ENCODE results near the gene TLE7.

Gene TLE7

DNA sequence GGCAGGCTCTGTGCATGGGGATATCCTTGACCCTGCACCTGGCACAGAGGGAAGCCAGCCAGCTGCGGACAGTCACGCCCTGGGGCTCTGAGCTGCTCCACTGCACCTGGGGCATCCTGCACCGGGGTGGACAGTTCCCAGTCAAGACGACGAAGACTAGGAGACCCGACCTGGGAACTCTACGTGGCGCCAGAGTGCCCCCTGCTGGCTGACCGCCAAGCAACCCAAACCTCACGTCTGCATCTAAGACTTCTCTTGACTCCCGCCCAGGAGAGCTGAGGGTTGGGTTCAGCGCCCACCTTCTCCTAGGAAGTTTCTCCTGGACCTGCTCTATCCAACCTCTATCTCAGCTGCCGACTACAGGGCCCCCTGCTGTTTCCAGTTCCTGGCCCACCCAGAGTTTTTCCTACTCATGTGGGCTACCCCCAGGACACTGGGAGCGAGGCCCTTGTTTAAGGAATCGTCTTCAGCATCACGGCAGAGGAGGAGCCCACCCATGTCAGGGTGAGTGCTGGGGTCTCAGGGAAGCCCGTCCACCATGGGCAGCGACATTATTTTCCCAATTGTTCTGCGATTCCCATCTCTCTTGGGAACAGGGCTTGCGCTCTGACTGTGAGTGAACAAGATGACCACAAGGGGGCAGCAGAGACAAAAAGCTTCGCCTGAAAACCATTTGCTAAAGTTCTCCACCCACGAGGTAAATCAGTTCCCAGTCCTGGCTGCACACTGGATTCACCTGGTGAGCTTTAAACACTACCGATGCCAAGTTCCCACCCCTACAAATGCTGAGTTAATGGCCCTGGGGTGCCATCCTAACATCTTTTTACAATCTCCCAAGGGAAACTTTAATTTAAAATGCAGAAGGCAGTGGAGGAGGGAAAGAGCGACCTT lies 29.3 kb downstream of the TLE7 start:
- DNase-seq (ENCODE audit: low read depth) = no peak

- DNase-seq (ENCODE audit: low read depth) = no peak
These were observed 31.7 kb downstream of the TLE7 start for GRCh38 chr16:71410146-71410545.

DNA sequence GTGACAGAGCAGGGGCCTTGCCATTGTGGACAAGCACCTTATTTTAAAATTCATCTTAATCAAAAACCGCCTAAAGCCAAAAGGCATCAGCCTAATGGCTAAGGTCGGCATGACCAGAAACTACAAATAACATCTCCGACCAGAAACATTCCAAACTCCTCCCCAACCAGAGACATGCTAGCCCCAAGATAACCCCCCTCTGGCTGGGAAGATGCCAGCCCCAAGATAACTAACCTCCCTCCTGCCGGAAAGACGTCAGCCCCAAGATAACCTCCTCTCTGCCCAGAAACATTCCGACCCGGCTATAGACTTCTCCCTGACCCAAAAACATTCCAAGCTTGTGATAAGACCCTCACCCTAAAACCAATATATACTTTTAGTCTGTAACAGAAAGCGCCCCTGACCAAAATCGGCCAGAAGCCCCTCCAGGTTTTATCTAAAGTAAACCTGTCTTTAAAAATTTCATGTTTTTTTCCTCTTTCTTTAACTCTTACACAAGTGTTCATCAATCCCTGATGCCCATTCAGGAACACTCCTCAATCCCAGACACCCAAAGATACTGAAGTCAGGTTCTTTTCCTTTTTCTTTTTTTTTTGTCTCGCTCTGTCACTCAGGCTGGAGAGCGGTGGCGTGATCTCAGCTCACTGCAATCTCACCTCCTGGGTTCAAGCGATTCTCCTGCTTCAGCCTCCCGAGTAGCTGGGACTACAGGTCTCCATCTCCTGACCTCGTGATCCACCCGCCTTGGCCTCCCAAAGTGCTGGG lies 32.7 kb downstream of the TLE7 start:
- no peak for DNase-seq (ENCODE audit: low read depth)

DNA sequence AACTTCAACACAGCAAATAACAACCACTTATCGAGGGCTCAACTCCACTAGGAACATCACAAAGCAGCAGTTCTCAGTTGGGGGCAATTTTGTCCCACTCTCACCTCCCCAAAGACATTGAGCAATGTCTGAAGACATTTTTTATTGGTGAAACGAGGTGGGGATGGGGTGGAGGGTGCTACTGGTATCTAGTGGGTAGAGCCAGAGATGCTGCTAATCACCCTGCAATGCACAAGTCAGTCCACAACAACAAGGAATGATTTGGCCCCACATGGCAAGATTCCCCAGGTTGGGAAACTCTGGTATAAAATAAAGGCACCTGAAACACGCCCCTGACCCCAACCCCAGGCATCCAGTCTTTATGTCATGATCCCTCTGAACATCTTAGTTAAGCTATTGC lies 33.3 kb downstream of the TLE7 start:
- DNase-seq (ENCODE audit: low read depth) = no peak

DNA sequence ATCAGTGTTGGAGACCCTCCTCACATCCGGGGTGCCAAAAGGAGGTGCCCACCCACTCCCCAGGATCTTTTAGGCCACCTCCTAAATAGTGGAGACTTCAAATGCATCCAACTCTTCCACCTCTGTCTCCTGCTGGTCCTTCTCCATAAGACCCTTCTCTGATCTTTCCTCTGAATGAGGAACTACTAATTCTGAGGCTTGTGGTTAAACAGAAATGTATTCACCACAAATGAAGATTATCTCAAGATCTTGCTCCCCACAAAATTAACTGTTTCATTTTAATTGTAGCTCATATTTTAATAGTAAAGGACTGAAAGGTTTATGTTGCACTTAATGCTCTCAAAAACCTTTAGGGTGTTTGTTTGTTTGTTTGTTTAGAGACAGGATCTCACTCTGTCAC lies 34.1 kb downstream of the TLE7 start:
- DNase-seq (ENCODE audit: low read depth) = no peak

DNA sequence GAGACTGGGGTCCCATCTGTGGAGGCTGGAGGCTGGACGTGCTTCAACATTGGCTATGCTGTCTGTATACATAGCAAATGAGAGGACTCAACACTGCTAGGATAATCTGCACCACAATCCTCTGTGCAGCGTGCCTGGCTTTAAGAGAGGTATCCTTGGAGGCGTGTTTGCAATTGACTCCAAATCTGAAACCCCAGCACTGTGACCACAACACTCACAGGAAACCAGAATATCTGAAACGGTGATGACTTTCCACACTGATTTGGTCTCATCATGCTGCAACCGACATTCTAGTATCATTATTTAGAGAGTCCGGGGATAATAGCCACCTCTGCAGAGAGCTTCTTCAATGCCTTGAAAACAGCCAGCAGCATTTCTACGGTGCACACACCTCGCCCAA lies 35.1 kb downstream of the TLE7 start:
- DNase-seq (ENCODE audit: low read depth) = no peak

DNA sequence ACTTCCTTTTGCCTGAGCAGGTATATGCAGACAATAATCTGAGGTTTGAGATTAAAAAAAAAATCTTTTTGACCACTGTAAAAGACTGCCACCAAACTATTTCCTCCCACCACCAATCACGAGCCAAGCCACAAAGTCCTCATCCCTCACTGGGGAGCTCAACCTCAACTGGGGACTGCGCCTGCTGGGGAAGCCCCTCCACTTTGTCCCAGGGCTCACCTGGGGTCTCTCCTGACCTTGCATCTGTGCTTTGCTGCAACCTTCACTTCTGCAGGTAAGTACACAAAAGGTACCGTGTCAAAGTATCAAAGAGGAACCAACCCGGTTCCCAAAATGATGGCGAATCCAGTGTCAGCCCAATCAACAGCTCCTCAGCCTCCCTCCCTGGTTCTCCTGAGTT lies 35.5 kb downstream of the TLE7 start:
- DNase-seq (ENCODE audit: low read depth) = no peak

- no peak for DNase-seq (ENCODE audit: low read depth)
These were observed 37.5 kb downstream of the TLE7 start for GRCh38 chr16:71404364-71404763.

DNA sequence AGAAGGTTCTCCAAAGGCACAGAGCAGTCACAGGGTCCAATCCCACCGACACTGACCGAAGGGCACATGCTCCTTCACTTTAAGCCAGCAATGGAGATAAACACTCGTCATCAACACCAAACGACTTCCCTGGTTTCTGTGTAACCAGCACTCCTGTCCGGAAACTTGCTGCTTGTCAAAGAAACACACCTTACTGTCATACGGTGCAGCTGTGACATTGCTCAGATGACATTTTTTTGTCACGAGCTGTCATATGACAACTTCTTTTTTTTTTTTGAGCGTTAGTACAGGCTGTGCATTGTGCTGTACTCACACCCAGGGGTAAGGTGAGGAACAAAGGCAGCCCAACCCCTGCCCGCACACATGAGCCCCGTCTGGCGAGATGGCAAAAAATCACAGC lies 39.2 kb downstream of the TLE7 start:
- DNase-seq (ENCODE audit: low read depth) = no peak

- no peak for DNase-seq (ENCODE audit: low read depth)
These were observed 39.8 kb downstream of the TLE7 start for GRCh38 chr16:71402007-71402406.

DNA sequence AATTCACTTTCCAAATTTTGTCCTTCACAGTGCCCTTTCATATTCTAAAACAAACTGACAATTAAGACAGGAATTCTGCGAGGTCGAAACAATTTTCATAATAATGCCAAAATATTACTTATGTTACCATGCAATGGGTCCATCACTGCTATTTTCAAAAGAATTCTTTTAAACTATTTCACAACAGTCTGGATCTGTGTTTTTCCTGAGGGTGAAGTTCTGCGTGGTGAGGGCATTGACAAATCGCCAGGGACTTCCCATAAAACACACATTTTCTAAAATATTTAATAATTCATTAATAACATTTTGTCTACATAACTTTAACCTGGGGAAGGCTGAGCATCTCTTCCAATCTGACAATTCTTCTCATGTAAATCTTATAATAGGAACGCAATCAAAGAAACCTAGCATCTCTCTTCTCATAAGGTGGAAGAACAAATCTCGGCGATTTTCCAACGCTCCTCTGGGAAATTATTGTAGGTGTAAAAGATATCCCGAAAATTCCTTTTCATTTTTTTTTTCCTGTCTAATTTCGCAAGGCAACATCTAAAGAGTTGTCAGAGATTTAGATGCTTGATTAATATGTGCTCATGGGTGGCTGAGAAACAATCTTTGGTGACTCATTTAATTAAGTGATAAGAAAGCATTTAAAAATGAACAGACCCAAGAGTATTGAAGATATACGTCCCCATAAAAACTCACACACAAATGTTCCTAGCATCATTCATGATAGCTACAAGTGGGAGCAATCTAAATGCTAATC lies 41.9 kb downstream of the TLE7 start:
- DNase-seq (ENCODE audit: low read depth) = no peak

GRCh38 chr16:71396594-71396993 lies 45.3 kb downstream of the TLE7 start:
- no peak for DNase-seq (ENCODE audit: low read depth)

DNA sequence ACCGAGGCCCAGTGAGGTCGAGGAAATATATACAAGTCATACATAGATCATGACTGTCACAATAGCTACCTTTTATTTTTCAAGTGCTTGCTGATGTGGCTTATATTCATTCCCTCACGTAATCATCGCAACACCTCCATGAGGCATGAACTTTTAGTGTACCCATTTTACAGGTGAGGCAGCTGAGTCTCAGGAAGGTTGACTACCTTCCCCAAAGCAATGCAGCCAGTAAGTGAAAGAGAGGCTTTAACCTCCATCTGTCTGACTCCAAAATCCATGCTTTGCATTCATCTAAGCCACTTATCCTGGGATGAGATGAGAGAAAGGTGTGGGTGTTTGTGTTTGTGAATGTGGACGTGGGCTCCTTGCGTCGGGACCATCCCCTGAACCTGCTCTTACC lies 52.5 kb downstream of the TLE7 start:
- no peak for DNase-seq (ENCODE audit: low read depth)

GRCh38 chr16:71387045-71387871 lies 54.6 kb downstream of the TLE7 start:
- no peak for DNase-seq (ENCODE audit: low read depth)

DNA sequence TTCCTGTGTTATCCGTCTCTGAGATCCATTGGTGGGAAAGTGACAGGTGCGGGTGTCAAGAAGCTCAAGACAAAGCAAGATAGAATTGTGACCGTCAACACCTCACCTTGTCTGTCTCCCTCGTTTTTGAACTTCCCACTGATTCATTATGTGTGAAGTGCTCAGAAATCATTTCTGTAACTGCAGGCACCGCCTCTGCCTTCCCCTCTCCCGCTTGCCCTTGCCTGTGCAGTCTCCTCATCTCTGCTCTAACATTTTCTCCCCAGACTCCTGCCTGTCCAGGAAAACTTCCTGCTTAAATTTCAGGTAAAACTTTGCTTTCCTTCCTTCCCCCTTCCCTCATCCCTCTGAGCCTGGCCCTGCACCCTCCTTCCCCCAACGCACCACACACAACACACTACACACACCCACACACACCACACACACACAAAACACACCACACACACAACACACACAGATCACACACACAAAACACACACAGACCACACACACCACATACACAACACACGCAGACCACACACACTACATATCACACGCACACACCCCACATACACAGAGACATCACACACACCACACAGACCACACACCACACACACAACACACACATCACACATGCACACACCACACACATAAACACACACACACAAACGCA lies 57.7 kb downstream of the TLE7 start:
- DNase-seq (ENCODE audit: low read depth) = no peak

DNA sequence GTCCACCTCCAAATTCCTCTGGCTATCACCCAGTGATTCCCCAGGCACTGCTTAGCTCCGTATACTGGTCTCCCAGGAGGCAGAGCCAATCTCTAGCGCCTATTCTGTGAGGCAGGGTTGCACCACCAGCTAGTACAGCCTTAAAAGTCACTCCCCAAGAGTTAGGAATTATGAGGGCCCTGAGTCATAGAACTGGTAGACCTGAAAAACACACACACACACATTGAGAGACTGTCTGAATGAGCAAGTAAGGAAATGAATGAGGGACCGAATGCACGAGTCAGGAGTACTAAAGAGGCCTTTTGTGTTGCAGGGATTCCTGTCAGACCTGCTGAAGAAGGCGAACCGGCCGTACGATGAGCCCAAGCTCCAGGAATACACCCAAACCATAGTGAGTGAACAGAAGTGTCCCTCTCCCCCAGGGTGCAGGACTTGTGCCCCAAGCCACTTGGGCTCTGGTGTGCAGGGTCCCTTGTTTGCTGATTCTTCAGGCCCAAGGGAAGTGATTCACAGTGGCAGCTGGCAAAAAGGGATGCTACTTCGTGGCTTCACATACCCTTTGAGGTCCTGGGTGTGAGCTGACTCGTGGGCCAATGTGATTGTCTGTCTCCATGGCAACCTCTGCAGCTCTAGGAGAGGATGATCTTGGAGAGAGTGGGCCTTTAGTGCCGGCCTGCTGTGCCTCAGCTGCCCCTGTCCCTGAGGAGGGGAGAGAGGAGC lies 58.6 kb downstream of the TLE7 start:
- DNase-seq (ENCODE audit: low read depth) = no peak

- no peak for DNase-seq (ENCODE audit: low read depth)
These were observed 61.0 kb downstream of the TLE7 start for GRCh38 chr16:71380831-71381230.
